Mesenchymal stem cell (in vitro differentiated cells and primary cell): ENCODE results near the gene SORCS3.

Source experiments
- DNase-seq: peaks from one replicate; pipeline ENCODE4 v3.0.0-alpha.2; 2013
- H2AFZ ChIP-seq: one replicate; pipeline ENCODE4 v1.6.1; 2013; ENCODE audit warnings: low read depth, mild to moderate bottlenecking, control low read depth, inconsistent platforms, low read length, moderate library complexity
- H2AK5ac ChIP-seq: 2 replicates; pipeline ENCODE4 v1.6.1; 2013; ENCODE audit warnings: low read length, moderate library complexity, mild to moderate bottlenecking, inconsistent platforms; ENCODE audit not compliant: severe bottlenecking
- H2BK120ac ChIP-seq: one replicate; pipeline ENCODE4 v1.6.1; 2013; ENCODE audit warnings: low read depth, mild to moderate bottlenecking, inconsistent platforms, low read length, moderate library complexity
- H2BK12ac ChIP-seq, 2 experiments: one replicate each; pipeline ENCODE4 v1.6.1; 2013; ENCODE audit warnings: inconsistent platforms in 2 of 2, low read length in 2 of 2, mild to moderate bottlenecking in 2 of 2, moderate library complexity in 2 of 2, control low read depth in 1 of 2
- H2BK15ac ChIP-seq: one replicate; pipeline ENCODE4 v1.6.1; 2013; ENCODE audit warnings: mild to moderate bottlenecking, low read depth, inconsistent platforms; ENCODE audit not compliant: poor library complexity, severe bottlenecking
- H2BK5ac ChIP-seq: 2 replicates; pipeline ENCODE4 v1.6.1; 2013; ENCODE audit warnings: low read depth, mild to moderate bottlenecking, low read length, control low read depth, inconsistent platforms; ENCODE audit not compliant: poor library complexity, severe bottlenecking
- H3K14ac ChIP-seq, 2 experiments: one replicate each; pipeline ENCODE4 v1.6.1; 2013; ENCODE audit warnings: inconsistent platforms in 2 of 2, low read length in 2 of 2, control low read depth in 1 of 2, mild to moderate bottlenecking in 1 of 2, moderate library complexity in 1 of 2
- H3K18ac ChIP-seq, 2 experiments: one replicate each; pipeline ENCODE4 v1.6.1; 2013; ENCODE audit warnings: inconsistent platforms in 2 of 2, low read length in 2 of 2, control low read depth in 1 of 2, low read depth in 1 of 2, mild to moderate bottlenecking in 1 of 2
- H3K23ac ChIP-seq, 2 experiments: one replicate each; pipeline ENCODE4 v1.6.1; 2013; ENCODE audit warnings: inconsistent platforms in 2 of 2, low read length in 2 of 2, mild to moderate bottlenecking in 2 of 2, moderate library complexity in 2 of 2, control low read depth in 1 of 2
- H3K27ac ChIP-seq: 2 replicates; pipeline ENCODE4 v1.5.1; 2013; ENCODE audit warnings: mild to moderate bottlenecking, moderate library complexity, low read length, control low read depth, inconsistent platforms; ENCODE audit not compliant: poor library complexity, severe bottlenecking
- H3K27me3 ChIP-seq, 2 experiments: 2 replicates each; pipeline versions ENCODE4 v1.6.1 to v1.7.0; 2013; ENCODE audit warnings: low read length in 2 of 2, mild to moderate bottlenecking in 2 of 2, moderate library complexity in 2 of 2, control low read depth in 1 of 2, inconsistent platforms in 1 of 2; ENCODE audit not compliant: control insufficient read depth in 1 of 2, insufficient read depth in 1 of 2
- H3K36me3 ChIP-seq, 2 experiments: 2 replicates each; pipeline versions ENCODE4 v1.6.1 to v1.7.0; 2013; ENCODE audit warnings: low read length in 2 of 2, control low read depth in 1 of 2, inconsistent platforms in 1 of 2, low read depth in 1 of 2, mild to moderate bottlenecking in 1 of 2; ENCODE audit not compliant: insufficient read depth in 2 of 2, control insufficient read depth in 1 of 2
- H3K4ac ChIP-seq, 2 experiments: one replicate each; pipeline ENCODE4 v1.6.1; 2013; ENCODE audit warnings: inconsistent platforms in 2 of 2, low read length in 2 of 2, mild to moderate bottlenecking in 2 of 2, moderate library complexity in 2 of 2, control low read depth in 1 of 2, low read depth in 1 of 2
- H3K4me1 ChIP-seq: 2 replicates; pipeline ENCODE4 v1.6.1; 2013; ENCODE audit warnings: low read depth, low read length, control low read depth; ENCODE audit not compliant: control insufficient read depth, insufficient read depth
- H3K4me2 ChIP-seq: 2 replicates; pipeline ENCODE4 v1.6.1; 2013; ENCODE audit warnings: low read length, mild to moderate bottlenecking, inconsistent platforms; ENCODE audit not compliant: poor library complexity, severe bottlenecking
- H3K4me3 ChIP-seq, 2 experiments: 2 replicates each; pipeline versions ENCODE4 v1.5.1 to v1.7.0; 2013; ENCODE audit warnings: low read length in 2 of 2, mild to moderate bottlenecking in 2 of 2, control low read depth in 1 of 2, low read depth in 1 of 2; ENCODE audit not compliant: insufficient read depth in 1 of 2
- H3K79me1 ChIP-seq: replicated peaks from 2 replicates; pipeline ENCODE4 v1.6.1; 2013; ENCODE audit warnings: mild to moderate bottlenecking, control low read depth, low read length, inconsistent platforms; ENCODE audit not compliant: poor library complexity, severe bottlenecking
- H3K9ac ChIP-seq: 2 replicates; pipeline ENCODE4 v1.7.0; 2013; ENCODE audit warnings: mild to moderate bottlenecking, low read length, moderate library complexity
- H3K9me3 ChIP-seq: 2 replicates; pipeline ENCODE4 v1.7.0; 2013; ENCODE audit warnings: mild to moderate bottlenecking, low read length; ENCODE audit not compliant: control insufficient read depth
- H4K8ac ChIP-seq: one replicate; pipeline ENCODE4 v1.6.1; 2013; ENCODE audit warnings: inconsistent platforms, mild to moderate bottlenecking, low read length, moderate library complexity
- H4K91ac ChIP-seq: one replicate; pipeline ENCODE4 v1.6.1; 2013; ENCODE audit warnings: mild to moderate bottlenecking, low read length, inconsistent platforms
- WGBS: methylation state at CpG from one replicate; pipeline ENCODE4 v1.1.7; 2013; ENCODE audit warnings: mixed read lengths; 5-methylcytosine and 5-hydroxymethylcytosine counted together

The SORCS3 gene

DNA sequence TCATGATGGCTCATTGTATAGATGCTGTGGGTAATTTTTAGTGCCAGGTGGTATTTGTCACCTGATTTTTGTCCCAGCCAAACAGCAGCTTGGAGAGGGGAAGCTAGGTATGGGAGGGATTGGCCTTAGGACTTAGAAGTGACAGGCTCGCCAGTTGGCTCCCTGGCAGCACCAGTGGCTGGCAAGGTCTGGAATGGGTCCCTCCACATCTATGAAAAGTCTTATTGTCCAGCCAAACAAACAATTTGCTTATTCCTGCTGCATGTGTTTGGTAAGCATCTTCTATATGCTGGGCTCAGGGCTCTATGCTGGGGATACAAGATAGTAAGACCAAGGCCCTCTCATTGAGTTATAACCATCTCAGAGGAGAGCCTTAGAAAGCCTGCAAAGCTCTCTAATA, 42.5 kb downstream of the SORCS3 start:
- Histone ChIP-seq H3K9me3 (no peaks in the 10 kb centered on the region), H3K4me3 (no peak overlapping the region), H2AFZ (no peak overlapping the region), H3K14ac (no peak overlapping the region), H3K18ac (no peak overlapping the region), H3K4me2 (no peak overlapping the region), H3K27me3 (peaks cover 0 to 6% of the 10 kb centered on the region in 2 experiments), H3K4me1 (no peaks in the 10 kb centered on the region), H4K91ac (no peak overlapping the region), H2BK120ac (no peak overlapping the region), H3K9ac (no peak overlapping the region), H3K4ac (no peak overlapping the region), H3K36me3 (no peaks in the 10 kb centered on the region), H4K8ac (no peak overlapping the region), H2BK12ac (no peak overlapping the region), H2BK15ac (no peak overlapping the region), H3K27ac (no peak overlapping the region), H3K23ac (no peak overlapping the region), H3K79me1 (no peaks in the 10 kb centered on the region), H2BK5ac (no peak overlapping the region), H2AK5ac (no peak overlapping the region)
- DNase-seq, result no peak
- 50% methylated on average over 1 of the region's 1 CpG for WGBS

DNA sequence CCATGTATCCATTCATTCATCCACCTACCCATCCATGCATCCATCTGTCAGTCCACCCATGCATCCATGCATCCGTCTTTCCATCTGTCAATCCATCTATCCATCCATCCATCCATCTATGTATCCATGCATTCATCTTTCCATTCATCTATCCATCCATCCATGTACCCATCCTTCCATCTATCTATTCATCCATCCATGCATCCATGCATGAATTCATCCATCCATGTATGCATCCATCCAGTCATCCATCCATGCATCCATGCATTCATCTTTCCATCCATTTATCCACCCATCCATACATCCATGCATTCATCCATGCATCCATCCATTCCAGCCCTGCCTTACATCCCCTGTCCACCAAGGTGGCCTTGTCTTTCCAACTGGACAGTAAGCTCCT, 45.7 kb downstream of the SORCS3 start:
- Histone ChIP-seq H3K9ac (no peak overlapping the region), H3K23ac (no peak overlapping the region), H3K36me3 (no peaks in the 10 kb centered on the region), H3K4ac (no peak overlapping the region), H3K27ac (no peak overlapping the region), H2BK12ac (no peak overlapping the region), H3K18ac (no peak overlapping the region), H3K4me1 (no peaks in the 10 kb centered on the region), H3K4me3 (no peak overlapping the region), H2BK120ac (no peak overlapping the region), H4K8ac (no peak overlapping the region), H4K91ac (no peak overlapping the region), H3K79me1 (no peaks in the 10 kb centered on the region), H2BK5ac (no peak overlapping the region), H2AK5ac (no peak overlapping the region), H3K4me2 (no peak overlapping the region), H3K14ac (no peak overlapping the region), H2AFZ (no peak overlapping the region), H3K27me3 (no peaks in the 10 kb centered on the region), H2BK15ac (no peak overlapping the region), H3K9me3 (no peaks in the 10 kb centered on the region)
- DNase-seq, result no peak
- WGBS, result 0% methylated on average over 1 of the region's 1 CpG

DNA sequence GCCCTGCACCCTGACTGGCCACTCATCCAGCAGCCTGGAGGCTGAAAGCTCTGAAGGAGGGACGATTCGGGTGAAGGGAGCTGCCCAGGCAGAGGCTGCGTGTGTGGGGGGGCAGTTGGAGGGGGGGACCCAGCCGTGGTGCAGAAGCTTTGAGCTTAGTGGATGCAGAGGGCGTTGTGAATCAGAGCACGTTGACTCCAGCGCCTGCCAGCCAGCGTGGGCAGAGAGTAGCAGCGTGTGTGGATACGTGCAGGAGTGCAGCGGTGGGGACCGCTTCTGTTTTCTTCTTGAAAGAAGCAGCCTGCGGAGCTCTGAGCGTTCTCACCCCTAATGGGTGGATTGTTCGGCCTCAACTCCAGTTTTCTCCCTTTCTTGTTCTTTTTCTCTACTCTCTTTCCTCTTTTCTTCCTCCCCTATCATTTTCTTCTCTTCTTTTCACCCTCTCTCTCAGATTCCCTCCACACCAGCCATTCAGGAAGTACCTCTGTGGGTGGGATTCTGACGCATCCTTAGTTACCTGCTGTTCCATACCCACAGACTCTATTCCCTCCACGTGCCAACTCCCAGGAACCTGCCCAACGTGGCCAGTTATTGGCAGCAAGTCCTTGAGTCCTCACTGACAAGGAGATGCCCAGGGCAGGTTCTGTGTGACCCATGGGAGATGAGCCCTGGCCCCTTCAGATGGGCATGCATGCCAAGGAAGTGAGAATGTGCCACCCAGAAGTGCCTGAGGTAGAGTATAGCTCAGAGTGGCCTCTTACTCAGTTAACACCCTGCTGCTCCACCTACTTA, 47.4 kb downstream of the SORCS3 start:
- Histone ChIP-seq H3K9ac (no peak overlapping the region), H2BK12ac (no peak overlapping the region), H2AK5ac (no peak overlapping the region), H3K79me1 (no peaks in the 10 kb centered on the region), H3K27me3 (no peaks in the 10 kb centered on the region), H2BK120ac (no peak overlapping the region), H3K27ac (no peak overlapping the region), H2AFZ (no peak overlapping the region), H3K4me1 (no peaks in the 10 kb centered on the region), H3K4me2 (no peak overlapping the region), H4K91ac (no peak overlapping the region), H3K36me3 (no peaks in the 10 kb centered on the region), H3K4me3 (no peak overlapping the region), H3K4ac (no peak overlapping the region), H3K23ac (no peak overlapping the region), H3K14ac (no peak overlapping the region), H4K8ac (no peak overlapping the region), H3K9me3 (no peaks in the 10 kb centered on the region), H2BK15ac (no peak overlapping the region), H3K18ac (no peak overlapping the region), H2BK5ac (no peak overlapping the region)
- DNase-seq, result no peak
- WGBS, result 62% methylated on average over 18 of the region's 18 CpGs

GRCh38 chr10:104689105-104689504, 48.0 kb downstream of the SORCS3 start:
- no peaks in the 10 kb centered on the region for H3K36me3 ChIP-seq
- H3K9me3 ChIP-seq, result no peaks in the 10 kb centered on the region
- H3K23ac ChIP-seq, result no peak overlapping the region
- H3K14ac ChIP-seq, result no peak overlapping the region
- H2AFZ ChIP-seq, result no peak overlapping the region
- H2BK12ac ChIP-seq, result no peak overlapping the region
- H4K91ac ChIP-seq, result no peak overlapping the region
- H3K18ac ChIP-seq, result no peak overlapping the region
- H3K79me1 ChIP-seq, result no peaks in the 10 kb centered on the region
- no peak overlapping the region for H4K8ac ChIP-seq
- H3K4ac ChIP-seq, result no peak overlapping the region
- H2BK5ac ChIP-seq, result no peak overlapping the region
- no peak overlapping the region for H2AK5ac ChIP-seq
- 38% methylated on average over 1 of the region's 2 CpGs for WGBS
- H2BK15ac ChIP-seq, result no peak overlapping the region
- H3K27me3 ChIP-seq, result no peaks in the 10 kb centered on the region
- H3K9ac ChIP-seq, result no peak overlapping the region
- no peak overlapping the region for H3K4me2 ChIP-seq
- no peak overlapping the region for H3K27ac ChIP-seq
- H3K4me1 ChIP-seq, result no peaks in the 10 kb centered on the region
- no peak overlapping the region for H3K4me3 ChIP-seq
- DNase-seq, result no peak
- H2BK120ac ChIP-seq, result no peak overlapping the region
